ENCODE results near the gene RALGAPB.

DNA sequence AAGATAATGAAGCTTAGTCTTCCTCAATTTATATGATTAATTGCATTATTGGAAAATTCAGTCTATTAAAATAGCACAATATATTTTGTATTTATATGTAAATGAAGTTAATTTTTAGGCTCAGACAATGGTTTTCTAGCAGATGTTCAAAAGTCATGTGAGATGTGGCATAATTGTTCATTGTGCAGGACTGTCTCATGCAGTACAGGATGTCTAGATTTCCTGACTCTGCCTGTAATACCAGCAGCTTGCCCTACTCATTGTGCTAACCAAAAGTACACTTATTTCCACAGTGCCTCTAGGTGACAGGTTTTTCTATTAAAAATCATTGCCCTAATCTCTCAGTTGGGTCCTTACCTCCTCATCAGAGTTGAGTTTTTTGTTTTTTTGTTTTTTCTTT is 12.4 kb downstream of the RALGAPB start:
- no peak for TF ChIP-seq POLR2A (IDR thresholded peaks at IDR 0.05)
- TF ChIP-seq, protein P1, sequence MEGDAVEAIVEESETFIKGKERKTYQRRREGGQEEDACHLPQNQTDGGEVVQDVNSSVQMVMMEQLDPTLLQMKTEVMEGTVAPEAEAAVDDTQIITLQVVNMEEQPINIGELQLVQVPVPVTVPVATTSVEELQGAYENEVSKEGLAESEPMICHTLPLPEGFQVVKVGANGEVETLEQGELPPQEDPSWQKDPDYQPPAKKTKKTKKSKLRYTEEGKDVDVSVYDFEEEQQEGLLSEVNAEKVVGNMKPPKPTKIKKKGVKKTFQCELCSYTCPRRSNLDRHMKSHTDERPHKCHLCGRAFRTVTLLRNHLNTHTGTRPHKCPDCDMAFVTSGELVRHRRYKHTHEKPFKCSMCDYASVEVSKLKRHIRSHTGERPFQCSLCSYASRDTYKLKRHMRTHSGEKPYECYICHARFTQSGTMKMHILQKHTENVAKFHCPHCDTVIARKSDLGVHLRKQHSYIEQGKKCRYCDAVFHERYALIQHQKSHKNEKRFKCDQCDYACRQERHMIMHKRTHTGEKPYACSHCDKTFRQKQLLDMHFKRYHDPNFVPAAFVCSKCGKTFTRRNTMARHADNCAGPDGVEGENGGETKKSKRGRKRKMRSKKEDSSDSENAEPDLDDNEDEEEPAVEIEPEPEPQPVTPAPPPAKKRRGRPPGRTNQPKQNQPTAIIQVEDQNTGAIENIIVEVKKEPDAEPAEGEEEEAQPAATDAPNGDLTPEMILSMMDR (IDR thresholded peaks at IDR 0.05) = no peak
- TF ChIP-seq POLR2AphosphoS5 (IDR thresholded peaks at IDR 0.05) = no peak

Measured in breast epithelium (tissue), 3 donors.